T-helper 2 cell (primary cell): ENCODE results near the gene NFU1.
"Not testable (repeated sequence)": the region's sequence is repeated elsewhere in the genome, so short reads cannot be mapped to it uniquely, and the experiment has no call there.

Experiments used
- DNase-seq, 5 experiments: peaks; one replicate each; pipeline versions ENCODE4 v3.0.0 to v3.0.0-alpha.2; 2012 to 2022

Gene NFU1

DNA sequence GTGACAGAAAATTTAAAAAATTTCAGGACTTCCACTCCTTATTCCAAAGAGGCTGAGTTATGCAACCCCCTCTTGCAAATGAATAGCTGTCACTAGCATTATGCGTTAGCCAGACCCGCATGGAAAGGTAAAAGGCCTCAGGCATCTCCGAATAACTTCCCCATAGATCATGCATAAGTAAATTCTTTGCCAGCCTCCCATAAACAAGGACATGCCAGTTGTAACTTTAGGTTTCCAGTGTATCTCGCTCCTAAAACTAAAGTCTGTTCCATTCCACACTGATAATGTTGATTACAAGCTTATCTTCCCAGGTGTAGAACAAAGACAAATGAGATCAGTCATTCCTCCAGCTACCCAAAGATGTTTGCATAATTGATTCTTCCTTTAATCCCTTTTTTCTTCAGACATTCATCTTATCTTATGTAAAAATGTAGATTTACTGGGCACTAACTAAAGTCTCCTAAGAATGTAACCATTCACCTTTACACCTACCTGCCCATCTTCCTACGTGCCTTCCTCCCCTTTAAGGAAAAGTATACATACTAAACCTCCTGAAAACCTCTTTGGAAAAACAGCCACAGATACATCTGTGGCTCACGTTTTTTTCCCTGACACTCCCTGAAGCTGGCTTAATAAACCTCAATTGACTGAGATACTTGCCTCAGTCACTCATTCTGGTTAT is 13.6 kb upstream of the NFU1 start:
- no peak for DNase-seq

DNA sequence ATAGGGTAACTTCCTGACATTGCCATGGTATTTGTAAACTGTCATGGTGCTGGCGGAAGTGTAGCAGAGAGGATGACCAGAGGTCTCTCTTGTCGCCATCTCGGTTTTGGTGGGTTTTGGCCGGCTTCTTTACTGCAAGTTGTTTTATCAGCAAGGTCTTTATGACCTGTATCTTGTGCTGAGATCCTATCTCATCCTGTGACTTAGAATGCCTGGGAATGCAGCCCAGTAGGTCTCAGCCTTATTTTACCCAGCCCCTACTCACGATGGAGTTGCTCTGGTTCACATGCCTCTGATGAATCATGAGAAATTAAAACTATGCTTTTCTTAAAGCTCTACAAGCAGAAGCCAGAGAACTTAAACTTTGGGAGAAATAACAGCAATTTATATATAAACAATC is 12.7 kb upstream of the NFU1 start:
- DNase-seq = no peak

DNA sequence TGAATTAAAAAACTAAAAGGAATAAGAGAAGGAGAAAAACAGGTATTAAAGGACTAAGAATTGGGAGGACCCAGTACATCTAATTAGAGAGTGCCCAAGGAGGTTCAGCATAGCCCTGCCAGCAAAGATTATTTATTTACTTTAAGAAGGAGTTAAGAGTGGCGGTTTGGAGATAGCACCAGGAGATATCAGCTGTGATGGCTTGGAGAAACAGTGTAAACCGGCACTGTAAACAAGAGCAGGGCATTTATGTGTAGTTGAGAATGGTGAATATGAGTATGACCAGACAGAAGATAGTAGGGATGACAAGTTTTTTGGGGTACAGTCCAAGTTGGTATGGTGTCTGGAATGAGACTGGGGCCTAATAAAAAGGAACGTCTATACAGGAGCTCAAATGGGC is 6.4 kb upstream of the NFU1 start:
- not testable (repeated sequence) for DNase-seq

DNA sequence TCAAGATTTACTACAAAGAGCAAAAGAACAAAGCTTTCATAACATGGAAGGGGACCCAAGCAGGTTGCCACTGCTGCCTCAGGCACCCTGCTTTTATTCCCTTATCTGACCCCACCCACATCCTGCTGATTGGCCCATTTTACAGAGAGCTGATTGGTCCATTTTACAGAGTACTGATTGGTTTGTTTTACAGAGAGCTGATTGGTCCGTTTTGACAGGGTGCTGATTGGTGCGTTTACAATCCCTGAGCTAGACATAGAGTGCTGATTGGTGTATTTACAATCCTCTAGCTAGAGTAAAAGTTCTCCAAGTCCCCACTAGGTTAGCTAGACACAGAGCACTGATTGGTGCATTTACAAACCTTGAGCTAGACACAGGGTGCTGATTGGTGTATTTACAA is 2.3 kb upstream of the NFU1 start:
- DNase-seq = peak in 2 of 5 experiments; percentile 6 to 15

DNA sequence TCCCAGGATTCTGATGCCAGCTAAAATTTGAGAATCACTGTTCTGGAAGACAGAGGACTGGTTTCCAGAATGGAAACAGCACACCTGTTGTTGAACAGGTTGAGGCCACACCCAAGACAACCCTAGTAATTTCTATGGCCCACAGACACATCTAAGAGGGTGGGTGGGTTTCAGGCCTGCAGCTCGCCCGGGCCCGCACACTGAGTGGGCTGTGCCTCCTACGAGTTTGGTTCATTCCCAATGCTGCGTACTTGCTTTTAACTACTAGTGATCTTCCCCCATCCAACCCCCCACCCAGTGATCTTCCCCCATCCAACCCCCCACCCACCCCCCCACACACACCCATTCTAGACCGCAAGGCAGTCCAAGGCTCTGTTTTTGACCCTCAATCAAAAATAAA is 1.3 kb upstream of the NFU1 start:
- no peak for DNase-seq

DNA sequence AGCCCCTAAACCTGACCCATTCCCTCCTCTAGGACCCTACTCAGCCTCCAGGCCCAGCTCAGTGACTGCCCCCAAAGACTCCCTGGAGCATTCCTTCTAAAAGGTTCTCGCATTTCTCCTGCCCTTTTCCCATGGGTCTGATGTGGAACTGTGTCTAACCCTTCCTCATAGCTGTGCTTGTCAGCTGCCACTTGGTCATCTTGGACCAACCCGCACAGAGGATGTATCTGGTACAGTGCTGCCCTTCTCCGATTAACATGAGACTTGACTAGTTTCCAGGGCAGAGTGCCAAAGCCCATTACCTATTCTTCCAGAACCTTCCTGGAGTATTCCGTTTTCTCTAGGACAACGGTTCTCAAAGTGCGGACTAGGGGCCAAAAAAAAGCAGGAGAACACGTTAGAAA is 518 bp upstream of the NFU1 start:
- no peak for DNase-seq

DNA sequence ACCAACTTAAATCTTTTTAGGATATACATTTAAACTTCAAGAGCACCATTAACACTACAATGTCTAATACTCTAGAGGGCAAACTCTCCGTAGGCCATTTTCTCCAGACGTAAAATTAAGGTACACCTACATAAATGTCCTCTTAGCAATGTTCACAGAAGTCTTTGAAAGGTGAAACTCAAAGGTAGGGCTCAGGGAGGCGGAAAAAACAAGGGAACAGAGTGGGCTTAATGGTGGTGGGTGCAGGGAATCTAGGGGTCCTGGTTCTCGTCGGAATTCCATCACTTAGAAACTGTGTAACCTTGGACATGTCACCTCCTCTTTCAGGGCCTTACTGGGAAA is 668 bp downstream of the NFU1 start:
- DNase-seq = peak in 1 of 5 experiments; percentile 56

DNA sequence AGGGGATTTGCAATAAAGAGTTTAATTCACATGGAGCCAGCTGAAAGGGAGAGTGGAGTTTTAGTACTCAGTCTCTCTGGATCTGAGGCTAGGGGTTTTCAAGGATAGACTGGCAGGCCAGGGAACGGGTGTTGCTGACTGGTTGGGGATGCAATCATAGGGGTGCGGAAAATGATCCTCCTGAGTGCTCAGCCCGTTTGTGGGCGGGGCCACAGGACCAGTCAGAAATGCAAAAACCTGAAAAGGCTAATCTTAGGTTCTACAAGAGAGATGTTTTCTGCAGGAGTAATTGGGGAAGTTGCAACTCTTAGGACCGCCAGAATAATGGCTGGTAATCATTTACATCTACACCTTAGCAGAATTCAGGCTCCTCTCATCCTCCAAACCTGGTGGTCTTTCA is 2.5 kb downstream of the NFU1 start:
- no peak for DNase-seq

DNA sequence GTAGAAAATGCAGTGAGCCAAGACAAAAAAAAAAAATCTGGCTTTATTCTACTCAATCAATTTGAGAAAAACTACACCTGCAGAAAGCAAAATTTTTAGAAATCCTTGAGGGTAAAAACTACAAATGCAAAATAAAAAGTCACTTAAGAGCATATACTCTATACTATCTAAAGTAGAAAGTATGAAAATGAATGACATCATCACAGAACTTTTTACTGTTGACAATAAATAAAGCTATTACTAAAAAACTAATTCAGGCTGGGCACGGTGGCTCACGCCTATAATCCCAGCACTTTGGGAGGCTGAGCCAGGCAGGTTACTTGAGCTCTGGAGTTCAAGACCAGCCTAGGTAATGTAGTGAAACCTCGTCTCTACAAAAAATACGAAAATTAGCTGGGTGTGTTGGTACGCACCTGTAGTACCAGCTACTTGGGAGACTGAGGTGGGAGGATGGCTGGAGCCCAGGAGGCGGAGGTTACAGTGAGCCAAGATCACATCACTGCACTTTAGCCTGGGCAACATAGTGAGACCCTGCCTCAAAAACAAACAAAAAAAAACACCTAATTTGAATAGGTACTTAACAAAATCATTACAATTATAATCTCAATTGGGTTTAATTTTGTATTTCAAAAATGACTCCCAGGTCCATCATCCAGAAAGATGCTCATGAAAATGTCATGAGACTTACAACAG is 7.6 kb downstream of the NFU1 start:
- DNase-seq = no peak

DNA sequence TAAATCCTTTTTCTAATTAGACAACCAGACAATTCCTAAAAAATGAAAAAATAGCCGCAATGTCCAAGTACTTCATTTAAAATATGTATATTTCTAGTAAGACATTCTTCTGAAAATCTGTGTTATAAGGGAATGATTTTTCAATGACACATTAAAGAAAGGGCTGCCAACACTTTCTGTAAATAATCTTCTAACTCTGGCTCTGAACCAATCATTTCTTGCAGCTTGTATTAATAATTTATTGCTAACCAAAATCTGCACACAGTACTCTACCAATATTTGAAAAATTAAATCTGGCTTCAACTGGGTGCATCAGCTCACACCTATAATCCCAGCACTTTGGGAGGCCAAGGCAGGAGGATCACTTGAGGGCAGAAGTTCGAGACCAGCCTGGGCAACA is 8.3 kb downstream of the NFU1 start:
- DNase-seq = no peak

DNA sequence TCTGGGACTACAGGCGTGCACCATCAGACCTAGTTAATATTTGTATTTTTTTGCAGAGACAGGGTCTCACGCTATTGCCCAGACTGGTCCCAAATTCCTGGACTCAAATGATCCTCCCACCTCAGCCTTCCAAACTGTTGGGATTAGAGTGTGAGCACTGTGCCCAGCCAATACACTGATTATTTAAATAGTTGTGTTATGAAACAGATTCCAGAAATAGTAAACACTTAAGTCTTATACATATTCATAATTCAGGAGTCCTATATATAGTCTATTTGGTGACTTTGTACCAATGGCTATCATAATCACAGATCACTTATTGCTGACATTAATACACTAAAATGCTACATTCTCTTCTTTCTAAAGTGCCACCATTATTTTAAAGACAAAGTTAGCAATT is 12.8 kb downstream of the NFU1 start:
- no peak for DNase-seq

DNA sequence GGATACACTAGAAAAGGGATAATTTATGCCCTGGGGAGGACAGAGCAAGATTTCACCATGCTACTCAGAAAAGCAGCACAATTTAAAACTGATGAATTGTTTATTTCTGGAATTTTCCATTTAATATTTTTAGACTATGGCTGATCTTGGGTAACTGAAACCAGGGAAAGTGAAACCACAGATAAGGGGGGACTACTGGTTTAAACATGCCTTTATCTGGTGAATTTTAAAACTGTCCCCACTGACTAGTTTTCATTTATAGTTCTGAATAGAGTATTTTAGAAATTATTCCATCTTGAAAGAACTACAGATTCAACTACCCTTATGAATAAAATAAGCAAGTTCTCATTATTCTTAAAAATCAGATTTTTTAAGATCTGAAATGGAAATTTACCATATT is 15.0 kb downstream of the NFU1 start:
- DNase-seq = no peak

DNA sequence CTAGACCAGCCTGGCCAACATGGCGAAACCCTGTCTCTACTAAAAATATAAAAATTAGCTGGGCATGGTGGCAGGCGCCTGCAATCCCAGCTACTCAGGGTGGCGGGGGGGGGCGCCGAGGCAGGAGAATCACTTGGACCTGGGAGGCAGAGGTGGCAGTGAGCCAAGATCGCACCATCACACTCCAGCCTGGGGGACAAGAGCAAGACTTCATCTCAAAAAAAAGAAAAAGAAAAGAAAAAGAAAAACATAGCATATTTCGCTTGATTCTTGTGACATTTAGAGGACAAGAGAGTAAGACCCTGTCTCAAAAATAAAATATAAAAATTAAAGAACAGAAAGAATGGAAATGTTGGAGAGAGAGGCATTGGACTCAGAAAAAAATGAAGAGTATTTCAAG is 18.1 kb downstream of the NFU1 start:
- not testable (repeated sequence) for DNase-seq

DNA sequence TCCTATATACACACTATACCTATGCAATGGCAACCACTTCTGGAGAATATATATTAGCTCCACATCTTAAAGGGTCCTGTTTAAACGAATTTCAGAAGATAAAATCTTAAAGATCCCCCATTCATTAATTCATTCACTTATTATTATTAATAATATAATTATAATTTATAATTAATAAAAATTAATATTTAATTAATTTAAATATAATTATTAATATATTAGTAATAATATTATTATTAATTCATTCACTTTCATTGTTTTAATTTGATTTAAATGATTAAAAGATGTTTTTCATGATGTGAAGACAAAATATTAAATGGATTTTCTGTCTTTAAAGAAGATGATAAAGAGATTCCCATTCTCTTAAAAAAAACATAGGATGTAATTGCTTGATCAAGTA is 21.1 kb downstream of the NFU1 start:
- DNase-seq = no peak

DNA sequence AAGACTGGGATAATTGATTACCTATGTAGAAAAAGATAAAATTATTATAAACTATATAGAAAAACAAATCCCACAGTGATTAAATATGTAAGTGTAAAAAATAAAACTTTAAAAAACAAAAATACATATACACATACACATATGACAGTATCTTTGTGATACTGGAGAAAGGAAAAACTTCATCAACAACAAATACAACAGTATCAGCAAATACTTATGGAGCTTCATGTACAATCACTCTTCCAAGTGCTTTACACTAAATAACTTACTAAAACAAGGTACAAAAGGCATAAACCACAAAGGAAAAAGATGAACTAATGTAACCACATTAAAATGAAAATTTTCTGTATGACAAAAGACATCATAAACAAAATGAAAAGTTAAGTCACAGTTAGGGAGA is 26.1 kb downstream of the NFU1 start:
- DNase-seq = no peak

DNA sequence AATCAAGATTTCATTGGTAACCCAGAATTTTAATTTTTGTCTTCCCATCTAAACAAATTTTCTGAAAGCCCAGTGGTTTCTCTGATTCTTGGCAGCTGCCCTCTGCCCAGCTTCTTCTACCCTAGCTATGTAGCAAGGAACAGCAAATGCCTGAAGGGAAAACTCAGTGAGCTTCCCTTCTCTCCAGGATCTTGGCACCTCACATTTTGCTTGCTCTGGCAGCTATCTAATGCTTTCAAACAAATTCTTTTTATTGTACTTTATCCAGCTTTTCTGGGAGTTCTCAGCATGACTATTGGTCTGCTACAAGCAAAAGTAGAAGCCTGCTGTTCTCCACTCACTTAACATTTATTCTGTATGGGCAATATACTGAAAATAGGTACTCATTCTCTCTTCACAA is 31.9 kb downstream of the NFU1 start:
- no peak for DNase-seq

DNA sequence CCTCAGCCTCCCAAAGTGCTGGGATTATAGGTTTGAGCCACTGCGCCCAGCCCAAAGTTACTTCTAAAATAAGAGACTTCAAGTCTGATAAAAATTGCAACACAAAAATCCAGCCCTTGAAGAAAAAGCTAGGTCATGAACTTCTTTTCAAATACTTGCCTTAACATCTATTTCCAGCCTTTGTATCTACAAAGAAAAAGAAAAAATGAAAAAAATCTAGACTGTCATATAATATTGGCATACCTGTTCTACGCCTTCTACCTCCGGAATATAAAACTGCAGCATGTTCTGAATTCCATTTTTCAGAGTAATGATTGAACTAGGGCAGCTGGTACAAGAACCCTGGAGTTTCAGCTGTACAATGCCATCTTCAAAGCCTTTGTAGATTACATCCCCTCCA is 37.1 kb downstream of the NFU1 start:
- no peak for DNase-seq

DNA sequence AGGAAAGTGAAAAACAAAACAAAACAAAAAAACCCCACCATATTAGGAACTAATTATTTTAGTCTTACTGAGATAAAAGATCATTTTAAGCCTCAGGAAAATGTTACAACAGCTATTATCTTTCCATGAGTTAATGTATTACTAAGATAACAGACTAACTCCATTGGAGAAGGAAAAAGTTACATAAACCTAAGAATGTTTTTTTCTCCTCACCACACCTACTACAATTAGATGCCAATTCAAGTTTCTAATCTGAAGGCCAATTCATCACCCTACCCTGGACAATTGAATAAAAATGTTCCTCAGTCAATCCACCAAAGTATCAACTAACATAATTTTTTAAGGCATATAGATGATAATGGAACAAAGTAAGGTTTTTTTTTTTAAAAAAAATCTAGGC is 40.0 kb downstream of the NFU1 start:
- no peak for DNase-seq

DNA sequence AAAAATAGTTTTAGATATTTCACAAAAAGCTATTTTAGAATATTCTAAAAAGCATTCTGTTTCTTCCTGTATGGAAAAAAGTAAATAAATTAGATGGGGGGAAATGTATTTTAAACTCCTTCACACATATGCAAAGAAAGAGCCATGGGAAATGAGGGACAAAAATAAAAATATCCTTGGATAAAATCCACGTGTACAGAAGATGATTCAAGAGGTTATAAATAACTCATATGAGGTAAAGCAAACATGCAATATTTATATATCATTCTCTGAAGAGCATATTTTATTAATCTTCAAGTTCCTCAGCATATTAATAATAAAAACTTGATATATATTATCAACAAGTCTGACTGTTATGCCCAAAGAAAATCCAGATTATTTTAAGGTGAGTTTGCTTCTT is 41.4 kb downstream of the NFU1 start:
- DNase-seq = no peak

DNA sequence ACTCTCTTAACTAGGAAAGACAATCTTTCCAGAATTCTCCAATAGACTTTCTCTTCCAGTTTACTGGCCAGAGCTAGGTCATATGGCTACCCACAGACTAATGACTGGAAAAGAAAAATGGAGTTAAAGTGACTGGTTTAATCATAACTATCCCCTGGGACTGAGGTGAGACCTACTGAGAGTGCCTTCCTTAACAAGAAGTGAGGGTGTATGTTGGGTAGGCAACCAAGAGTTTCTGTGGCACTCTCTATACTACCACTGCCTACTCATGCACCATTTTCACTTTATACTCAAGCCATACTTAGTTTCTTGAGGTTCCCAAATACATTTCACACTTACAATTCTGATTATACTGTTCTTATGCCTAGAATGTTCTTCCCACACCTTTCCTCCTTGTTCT is 43.3 kb downstream of the NFU1 start:
- DNase-seq = no peak

DNA sequence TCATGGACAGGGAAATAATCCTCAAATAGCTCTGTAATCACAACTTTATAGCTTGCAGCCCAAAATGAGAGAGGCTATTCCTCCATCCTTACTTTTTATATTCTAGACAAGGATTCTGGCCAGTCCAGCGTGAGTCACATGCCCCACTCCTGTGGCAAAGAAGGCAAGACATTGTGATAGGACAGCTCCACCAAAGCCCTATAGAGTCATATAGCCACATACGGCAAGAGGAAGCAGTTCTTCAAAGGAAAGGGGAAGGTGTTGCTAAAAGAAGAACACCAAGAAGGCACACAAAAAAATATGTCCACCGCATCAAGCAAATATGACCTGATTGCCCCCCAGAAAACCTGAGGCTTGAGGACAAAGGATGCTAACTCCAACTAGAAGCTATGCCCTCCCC is 46.8 kb downstream of the NFU1 start:
- no peak for DNase-seq

DNA sequence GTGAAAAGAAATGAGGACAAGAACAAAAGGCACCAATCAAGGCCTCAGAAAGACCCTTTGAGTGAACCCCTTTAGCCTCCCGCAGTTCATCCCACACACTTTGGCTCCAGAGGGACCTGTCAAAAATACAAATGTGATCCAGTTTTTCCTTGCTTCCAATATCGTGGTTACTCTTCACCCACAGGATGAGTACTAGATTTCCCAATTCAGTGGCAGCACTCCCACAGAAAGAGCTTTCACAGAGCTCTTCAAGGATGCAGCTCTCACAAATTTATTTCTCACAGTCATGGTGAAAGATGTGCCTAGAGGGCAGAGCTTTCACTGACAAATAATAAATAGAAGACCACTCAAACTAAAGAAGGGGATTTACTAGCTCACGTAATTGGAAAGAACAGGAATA is 47.2 kb downstream of the NFU1 start:
- DNase-seq = no peak

DNA sequence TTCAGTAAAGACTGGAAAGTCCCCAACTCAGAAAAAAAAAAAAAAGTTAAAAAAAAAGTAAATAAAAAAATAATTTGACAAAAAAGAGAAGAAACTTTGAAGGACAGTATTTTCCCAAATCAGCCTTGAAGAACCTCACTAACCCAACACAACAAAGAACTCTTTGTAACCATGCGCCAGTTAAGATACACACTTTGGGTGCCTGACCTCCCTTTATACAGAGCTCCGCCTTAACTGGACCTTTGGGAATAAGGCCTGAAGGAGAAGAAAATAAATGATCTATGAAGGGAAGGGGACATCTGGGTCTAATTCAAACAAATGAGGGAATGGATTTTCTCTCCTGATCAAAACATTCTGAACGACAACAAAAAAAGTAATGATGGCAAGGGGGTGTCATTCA is 48.0 kb downstream of the NFU1 start:
- DNase-seq = no peak

DNA sequence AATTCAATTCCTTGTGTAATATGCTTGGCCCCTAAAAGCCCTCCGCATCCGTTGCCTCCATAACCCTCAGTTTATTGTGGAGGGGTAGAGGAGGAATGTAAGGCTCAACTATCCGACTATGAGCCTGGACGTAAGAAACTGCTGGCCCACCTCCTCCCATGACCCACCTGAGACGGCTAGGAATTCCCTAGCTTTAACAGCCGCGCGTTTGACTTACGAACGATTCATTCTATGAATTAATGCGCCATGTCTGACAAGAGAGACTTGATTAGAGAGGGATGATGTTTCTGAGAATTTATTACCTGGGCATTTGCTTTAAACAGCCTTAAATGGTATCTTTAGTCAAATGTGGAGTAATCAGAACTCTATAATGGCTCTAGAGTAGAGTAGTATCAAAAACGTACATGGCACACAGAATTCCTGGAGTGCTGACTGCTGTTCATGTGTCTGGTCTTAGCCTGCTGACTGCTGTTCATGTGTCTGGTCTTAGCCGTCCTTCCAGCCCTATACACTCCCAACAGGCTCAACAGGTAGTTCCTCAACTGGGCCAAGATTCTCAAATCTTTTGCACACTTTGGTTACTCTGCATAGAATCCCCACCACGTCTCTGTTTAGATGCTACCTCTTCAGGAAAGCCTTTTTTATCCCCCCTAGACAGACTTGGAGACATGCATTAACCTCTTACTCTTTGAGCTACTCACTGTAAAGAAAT is 49.3 kb downstream of the NFU1 start:
- DNase-seq = no peak
